Measurements from ENCODE around the gene ST8SIA1.

- TF ChIP-seq CTCF (IDR thresholded peaks at IDR 0.05; ENCODE audit: control extremely low read depth in 1 of 3, insufficient read depth in 1 of 3, low read depth in 1 of 3, low read length in 3 of 3) (no peak), POLR2A (IDR thresholded peaks at IDR 0.05; ENCODE audit: control extremely low read depth in 1 of 2, low read depth in 2 of 2, low read length in 2 of 2) (no peak), EP300 (IDR thresholded peaks at IDR 0.05; ENCODE audit: borderline replicate concordance in 1 of 2, low read depth in 2 of 2, low read length in 2 of 2) (no peak), POLR2AphosphoS5 (IDR thresholded peaks at IDR 0.05; ENCODE audit: low read depth, low read length) (no peak), RAD21 (IDR thresholded peaks at IDR 0.05 in 1 of 2, conservative IDR thresholded peaks at IDR 0.05 in 1 of 2; ENCODE audit: low read depth in 2 of 2, low read length in 2 of 2) (no peak), BRCA1 (IDR thresholded peaks at IDR 0.05; ENCODE audit: low read depth, low read length) (no peak), CREB1 (IDR thresholded peaks at IDR 0.05) (no peak), EZH2 (IDR thresholded peaks at IDR 0.05; ENCODE audit: low read depth, low read length, severe bottlenecking) (no peak)
Observed at GRCh38 chr12:22283508-22283907, 51.0 kb downstream of the ST8SIA1 start.
